ENCODE data around the gene EML5. TPM values are rescaled to one million over a fixed set of nuclear protein-coding genes. Genes with fewer than 3 reads are reported as not detected.

The EML5 gene
- total RNA-seq, 1 donor from 2014 or later = 1.5 TPM

DNA sequence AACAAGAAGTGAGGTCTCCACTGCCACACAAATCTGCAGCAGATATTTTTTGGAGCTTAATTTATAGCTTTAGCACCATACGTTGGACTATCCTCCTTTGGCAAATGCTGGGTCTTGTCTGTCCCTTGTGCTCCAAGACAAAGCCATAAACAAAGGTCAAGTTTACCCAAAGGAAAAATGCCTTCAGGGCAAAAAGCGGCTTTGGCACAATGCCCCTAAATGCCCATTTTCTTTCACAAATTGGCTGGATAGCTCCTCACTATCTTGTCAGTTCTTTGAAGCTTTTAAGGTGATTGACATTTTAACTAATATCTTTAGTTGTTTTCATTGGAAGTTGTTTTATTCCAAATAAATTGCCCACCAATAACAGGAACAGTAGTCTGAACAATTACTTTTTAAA is 59.6 kb downstream of the EML5 start:
- intact Hi-C loops (cut with micrococcal nuclease) = no loop called here

DNA sequence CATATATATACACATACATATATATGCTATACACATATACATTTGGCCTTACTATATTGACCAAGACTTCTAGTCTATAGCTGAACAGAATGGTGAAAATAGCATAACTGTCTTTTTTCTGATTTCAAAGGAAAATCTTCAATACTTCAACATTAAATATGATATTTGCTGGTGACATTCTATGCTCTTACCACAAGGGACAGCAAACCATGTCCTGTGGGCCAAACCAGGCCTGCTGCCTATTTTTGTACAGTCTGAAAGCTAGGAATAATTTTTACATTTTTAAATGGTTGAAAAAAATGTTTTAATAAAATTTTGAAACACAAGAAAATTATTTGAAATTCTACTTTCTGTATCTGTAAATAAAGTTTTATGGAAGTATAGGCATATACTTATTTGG is 63.6 kb downstream of the EML5 start:
- intact Hi-C loops (cut with micrococcal nuclease) = no loop called here

DNA sequence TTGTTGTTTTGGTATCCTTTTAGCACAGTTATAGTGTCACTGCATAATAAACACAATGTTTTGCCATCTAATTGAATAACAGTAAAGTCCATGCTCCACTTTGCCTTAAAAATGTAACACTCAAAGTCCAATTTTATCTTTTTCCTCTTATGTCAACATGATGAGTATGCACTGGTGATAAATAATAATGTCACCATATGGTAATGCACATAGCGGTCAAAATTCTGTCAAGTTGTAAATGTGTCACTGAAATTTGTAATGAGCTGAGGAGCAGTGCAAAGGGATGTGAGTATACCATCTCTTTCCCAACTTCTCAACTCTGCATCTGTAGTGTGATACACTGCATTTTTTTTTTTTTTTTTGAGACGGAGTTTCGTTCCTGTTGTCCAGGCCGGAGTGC is 65.7 kb downstream of the EML5 start:
- intact Hi-C loops (cut with micrococcal nuclease) = no loop called here

DNA sequence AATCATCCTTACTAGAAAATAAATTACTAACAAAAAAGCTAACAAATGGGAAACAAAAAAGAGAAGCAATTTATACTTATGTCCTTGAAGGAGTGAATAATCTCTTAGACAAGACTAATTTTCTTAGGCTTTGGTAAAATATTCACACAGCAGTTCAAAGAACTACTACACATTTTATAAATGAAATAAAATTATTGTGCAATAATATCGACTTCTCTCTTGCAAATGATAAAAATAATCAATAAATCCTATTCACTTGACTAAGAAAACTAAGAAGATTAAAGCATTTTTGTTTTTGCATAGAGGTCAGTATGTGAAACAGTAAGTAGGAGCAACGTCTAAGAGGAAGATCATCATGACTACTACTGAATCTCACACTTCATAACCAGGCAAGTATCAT is 82.0 kb downstream of the EML5 start:
- intact Hi-C loops (cut with micrococcal nuclease) = no loop called here

DNA sequence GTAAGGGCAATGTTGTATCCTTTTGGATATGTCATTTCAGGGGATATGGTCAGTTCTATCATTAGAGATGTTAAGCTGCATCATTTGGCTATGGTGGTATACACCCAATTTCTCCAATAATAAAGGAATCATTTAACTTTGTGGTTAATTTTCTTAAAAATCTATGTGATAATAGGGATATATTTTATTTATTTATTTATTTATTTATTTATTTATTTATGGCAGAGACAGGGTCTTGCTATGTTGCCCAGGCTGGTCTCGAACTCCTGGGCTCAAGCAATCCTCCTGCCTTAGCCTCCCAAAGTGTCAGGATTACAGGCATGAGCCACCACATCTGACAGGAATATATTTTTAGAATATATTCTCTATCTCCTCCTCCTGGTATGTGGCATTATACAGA is 85.7 kb downstream of the EML5 start:
- intact Hi-C loops (cut with micrococcal nuclease) = no loop called here

DNA sequence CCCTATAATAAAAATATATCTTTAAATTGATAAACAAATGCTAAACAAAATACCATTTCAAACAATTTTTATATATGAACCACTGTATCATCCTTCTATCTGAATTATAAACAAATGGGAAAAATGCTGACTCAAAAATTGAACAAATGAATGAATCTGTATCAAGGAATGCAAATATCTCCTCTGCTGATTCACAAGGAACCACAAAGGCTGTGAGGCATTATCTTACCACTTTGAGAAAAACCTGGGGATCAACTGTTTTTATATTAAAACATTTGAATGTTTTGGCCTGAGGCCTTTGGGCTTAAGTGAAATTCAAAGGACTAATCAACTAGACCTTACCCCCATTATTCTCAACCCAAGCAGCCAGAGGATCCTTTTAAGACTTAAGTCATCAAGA is 86.3 kb downstream of the EML5 start:
- intact Hi-C loops (cut with micrococcal nuclease) = no loop called here

DNA sequence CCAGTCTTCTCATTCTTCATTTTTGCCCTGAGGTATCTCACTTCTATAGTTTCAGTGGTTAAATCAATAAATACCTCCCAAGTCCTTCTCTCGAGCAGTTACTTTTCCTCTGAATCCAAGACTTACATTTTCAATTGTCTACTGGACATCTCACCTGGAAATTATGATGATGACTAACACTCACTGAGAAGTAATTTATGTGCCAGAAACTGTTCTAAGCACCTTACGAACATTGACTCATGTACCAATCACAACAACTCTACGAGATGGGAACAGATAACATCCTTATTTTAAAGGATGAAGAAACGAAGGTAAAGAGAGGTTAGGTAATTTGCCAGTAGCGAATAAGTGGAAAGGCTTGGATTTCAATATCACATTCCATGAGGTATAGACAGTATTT is 94.1 kb downstream of the EML5 start:
- intact Hi-C loops (cut with micrococcal nuclease) = no loop called here

DNA sequence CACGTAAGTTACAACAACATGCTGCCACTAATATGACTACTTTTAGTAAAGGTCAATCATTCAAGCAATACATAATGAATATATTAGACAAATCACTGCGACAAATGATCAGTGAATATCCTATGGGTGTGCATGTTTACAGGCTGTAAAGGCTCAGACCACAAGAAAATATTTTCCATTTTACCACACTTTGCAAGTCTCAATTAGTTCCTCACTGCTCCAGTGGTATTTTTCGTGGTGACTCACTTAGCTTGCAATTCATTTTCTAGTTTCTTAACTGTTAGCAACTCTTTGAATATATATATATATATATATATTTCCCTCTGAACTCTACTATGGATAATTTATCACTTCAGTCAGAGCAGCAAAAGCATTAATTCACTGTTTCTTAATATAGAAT is 96.9 kb downstream of the EML5 start:
- intact Hi-C loops (cut with micrococcal nuclease) = no loop called here

DNA sequence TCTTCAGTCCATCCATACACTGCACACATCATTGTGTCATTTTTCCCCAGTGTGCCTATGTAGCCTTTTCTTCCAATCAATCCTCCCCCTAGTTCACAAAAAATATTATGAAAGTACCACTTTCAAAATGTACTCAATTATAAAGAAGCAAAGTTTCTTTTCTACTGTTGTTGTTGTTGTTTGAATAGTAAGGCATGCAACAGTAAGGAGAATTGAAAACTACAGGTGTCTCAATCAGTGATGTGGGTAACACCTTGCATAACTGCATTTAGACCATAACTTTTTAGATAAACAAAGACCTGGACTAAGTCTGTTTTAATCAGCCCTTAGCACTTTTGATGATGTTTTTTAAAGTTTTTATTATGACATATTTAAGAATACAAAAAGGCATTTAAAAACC is 104.4 kb downstream of the EML5 start:
- intact Hi-C loops (cut with micrococcal nuclease) = no loop called here

DNA sequence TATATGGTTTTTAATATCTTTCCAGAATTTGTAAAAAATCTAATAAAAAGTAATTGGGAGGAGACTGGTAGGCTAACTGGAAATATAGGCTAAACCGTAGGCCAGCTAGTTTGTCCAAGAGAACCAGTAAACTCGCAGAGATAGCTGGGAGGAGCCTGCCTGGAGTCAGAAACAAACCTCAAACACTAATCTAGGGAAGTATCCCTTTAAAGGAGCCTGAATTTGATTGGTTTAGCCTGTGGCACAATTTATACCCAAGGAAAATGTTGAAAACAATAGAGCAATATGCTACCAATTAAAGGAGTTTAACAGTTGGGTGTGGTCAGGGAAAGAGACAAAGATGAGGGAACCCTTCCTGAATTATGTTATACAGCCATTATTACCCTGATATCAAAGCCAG is 109.6 kb downstream of the EML5 start:
- intact Hi-C loops (cut with micrococcal nuclease) = no loop called here

DNA sequence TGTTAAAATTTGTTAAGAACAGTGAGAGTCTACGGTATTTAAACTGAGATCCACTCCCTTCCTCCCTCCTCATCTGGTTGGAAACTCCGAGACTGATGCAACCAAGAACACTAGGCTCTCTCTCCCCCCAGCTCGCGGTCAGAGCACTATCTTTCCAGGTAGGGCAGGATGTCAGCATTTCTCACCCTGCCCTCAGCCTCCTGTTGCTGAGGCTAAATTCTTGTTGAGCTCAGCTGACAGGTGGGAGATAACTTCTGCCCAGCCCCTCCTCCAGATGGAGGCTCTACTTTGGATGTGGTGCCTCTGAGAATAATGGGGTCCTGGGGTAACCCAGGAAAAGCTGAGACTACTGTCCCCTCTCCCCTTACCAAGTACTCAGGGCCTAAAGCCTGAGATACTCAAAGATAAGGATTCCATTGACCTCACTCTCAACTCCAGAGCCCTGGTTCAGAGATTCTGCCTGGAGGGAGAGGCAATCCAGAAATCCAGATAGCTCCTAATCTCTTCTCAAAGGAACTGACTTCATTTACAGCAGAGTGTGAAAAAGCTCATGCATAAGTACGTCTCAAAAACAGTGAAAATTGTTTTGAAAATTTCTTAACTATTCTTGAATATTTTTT is 110.1 kb downstream of the EML5 start:
- intact Hi-C loops (cut with micrococcal nuclease) = no loop called here

DNA sequence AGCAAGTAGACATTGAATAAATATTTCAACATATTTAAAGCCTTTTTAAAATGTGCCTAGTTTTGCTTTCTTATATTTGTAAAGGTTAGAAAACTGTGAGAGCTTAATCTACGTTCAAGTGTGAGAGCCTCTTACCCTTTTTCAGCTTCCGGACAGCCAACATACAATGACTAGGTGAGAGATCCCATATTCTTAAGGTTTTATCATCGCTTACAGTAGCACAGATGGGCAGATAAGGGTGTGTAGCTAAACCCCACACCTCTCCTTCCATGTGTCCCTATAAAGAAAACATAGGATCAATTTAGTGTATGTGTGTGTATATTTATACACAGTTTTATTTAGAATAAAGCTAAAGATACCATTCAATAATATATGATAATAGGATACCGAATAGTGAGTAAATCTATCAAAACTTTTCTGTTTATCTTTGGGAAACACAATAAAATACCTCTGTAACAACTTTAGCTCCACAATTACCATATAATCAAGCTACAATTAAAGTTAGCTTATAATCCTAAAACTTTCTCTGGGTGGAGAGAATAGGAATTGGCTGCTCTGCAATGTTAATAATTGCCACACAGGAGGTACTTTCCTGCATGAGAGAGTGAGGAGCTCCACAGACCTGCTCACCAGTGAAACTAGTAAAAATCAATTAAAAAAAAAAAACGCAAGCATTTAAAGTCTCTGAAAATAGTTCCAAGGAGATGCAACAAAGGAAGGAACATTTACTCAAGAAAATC is 110.8 kb downstream of the EML5 start:
- intact Hi-C loops (cut with micrococcal nuclease) = no loop called here

DNA sequence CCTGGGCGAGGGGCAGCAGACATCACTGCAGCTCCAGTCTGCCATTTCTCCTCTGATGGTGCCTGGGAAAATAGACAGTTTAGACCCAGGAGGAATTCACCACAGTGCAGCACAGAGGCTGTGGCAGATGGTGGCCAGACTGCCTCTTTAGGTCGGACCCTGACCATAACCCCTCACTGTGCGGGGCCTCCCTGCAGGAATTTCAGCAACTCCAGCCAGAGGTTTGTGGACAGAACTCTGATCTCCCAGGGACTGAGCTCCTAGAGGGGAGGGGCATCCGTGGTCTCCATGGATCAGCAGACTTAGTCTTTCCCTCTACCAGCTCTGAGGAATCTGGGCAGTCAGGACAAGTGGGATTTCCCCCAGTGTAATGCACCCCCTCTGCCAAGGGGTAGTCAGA is 123.4 kb downstream of the EML5 start:
- intact Hi-C loops (cut with micrococcal nuclease) = loop anchor here (5.0 to 10.0 kb wide), 2 partner anchors 123 to 1245 kb away; partner anchors contain the start of gene EML5

DNA sequence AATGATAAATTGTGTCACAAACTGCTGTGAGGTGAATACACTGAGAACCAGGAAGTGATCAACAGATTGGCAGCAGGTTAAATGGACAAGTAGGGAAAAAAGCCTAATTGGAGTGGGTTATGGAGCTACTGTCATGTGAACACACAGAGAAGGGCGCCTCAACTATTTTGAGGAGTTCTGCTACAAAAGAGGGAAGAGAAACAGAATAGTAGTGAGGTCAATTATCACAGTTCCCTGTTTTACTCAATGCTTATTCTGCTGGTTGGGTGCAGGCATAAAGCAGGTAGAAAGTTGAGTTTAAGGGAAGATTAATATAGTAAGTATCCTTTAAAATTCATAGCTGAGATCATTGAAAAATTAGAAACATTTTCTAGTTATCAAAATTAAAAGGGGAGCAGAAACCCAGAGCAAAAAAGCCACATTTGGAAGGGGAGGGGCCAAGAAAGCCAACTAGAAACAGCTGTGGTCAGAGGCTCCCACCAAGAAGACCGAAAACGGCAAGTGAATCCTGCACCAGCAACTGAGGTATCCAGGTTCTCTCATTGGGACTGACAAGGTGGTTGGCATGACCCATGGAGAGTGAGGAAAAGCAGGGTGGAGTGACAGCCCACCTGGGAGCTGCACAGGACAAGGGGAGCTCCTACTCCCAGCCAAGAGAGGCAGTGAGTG is 124.2 kb downstream of the EML5 start:
- intact Hi-C loops (cut with micrococcal nuclease) = loop anchor here (5.0 to 10.0 kb wide), 2 partner anchors 124 to 1246 kb away; partner anchors contain the start of gene EML5

DNA sequence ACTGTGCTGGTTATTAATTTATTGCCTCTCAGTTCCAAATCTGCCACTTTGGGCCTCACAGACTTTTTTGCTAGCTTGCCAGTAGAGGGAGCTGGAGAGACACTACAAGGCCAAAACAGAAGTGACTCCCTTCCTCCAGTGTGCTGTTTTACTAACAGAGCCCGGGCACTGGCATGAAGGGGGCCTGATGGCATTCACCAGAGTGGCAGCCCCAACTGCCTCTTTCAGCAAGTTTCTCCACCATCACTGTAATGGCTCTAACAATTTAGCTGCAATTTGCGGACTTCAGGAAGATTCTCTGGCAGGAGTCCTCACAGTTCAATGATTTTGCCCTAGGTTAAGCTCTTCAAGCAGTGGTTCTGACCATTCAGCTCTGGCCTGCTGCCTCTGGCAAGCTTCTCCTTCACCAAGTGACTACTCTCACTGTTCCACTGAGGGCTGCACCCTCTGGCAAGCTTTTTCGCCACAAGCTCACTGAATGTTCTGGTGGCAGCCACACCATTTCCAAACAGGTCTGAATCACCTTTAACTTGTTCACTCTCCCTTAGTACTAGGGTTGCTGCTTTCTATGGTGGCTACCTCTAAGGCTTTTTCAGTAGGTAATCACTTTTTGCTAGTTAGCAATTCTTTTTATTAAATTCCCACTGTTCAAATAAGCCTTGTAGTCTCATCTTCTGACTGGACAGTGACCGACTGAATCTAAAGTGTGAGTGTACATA is 125.0 kb downstream of the EML5 start:
- intact Hi-C loops (cut with micrococcal nuclease) = loop anchor here (2.0 to 10.0 kb wide), 3 partner anchors 125 to 1247 kb away; partner anchors contain the start of gene EML5

DNA sequence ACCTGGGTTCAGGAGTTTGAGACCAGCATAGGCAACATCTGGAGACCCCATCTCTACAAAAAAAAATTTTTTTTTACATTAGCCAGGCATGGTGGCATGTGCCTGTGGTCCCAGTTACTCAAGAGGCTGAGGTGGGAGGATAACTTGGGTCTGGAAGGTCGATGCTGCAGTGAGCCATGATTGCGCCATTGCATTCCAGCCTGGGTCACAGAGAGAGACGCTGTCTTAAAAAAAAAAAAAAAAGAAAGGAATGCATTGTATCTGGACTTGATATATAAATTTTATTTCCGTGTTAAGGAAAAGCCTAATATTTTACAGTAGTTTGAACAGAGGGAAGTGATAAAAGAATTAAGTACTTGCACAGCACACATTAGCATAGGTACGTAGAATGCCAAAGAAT is 132.7 kb downstream of the EML5 start:
- intact Hi-C loops (cut with micrococcal nuclease) = loop anchor here (10.0 kb wide), 1 partner anchor 1255 kb away; no protein-coding TSS in a partner anchor

DNA sequence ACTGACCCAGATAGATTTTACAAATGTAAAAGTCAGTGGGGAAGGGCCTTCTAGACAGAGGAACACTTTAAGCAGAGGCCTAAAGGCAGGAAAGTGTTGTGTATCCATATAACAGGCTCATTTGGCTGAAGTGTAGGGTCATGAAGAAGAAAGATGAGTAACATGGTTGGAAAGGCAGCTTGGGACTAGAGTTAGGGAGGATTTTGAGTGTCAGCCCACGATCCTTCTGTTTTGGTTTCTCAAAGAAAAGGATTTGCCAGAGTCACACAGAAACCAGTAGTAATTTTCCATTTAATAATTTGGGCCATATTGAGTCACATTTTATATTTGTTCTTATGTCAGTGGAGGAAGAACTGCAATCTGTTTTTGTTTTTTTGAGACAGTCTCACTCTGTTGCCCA is 153.5 kb downstream of the EML5 start:
- intact Hi-C loops (cut with micrococcal nuclease) = no loop called here

DNA sequence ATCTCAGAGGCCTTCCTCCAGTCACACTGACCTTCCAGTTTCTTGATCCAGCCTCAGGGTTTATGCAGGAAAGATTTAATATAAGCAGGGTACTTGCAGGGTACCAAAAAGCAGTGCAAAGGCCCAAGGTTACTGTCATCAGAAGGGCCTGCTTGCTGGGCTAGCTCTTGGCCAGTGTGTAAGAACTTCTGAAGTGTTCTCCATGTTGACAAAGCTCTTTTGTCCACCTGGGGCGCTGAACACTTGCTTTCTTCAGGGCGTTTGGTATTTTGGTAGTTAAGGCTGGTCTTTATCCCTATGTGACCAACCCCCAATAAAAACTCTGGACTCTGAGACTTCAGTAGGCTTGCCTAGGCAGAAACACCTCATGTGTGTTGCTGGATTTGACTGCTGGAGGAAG is 160.2 kb downstream of the EML5 start:
- intact Hi-C loops (cut with micrococcal nuclease) = no loop called here

DNA sequence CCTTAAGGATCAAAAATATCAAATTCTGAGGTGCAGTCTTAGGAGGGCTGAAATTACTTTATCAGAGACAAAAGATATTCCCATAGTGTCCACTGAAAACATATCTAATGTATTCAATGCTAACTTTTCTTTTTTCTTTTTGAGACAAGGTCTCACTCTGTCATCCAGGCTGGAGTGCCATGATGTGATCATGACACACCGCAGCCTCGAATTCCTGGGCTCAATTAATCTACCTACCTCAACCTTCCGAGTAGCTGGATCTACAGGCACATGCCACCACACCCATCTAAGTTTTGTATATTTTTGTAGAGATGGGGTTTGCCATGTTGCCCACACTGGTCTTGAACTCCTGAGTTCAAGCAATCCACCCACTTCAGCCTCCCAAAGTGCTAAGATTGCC is 161.7 kb downstream of the EML5 start:
- intact Hi-C loops (cut with micrococcal nuclease) = no loop called here

DNA sequence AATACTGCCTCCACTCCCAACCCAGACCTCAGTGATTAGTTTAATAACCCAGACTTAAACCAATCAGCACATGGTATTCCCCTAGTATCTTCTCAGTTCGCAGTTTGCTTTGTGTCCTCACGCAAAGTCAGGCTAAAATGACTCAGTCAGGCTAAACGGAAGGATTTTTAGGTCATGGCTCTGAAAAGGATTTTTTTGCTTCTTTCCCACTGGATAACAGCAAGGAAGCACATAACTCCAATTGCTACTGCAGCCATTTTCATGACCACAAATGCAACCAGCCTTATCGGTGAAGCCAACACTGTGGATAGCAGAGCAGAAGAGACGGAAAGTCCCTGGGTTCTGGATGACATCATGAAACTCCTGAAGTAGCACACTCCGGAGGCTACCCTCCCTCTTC is 162.2 kb downstream of the EML5 start:
- intact Hi-C loops (cut with micrococcal nuclease) = no loop called here

DNA sequence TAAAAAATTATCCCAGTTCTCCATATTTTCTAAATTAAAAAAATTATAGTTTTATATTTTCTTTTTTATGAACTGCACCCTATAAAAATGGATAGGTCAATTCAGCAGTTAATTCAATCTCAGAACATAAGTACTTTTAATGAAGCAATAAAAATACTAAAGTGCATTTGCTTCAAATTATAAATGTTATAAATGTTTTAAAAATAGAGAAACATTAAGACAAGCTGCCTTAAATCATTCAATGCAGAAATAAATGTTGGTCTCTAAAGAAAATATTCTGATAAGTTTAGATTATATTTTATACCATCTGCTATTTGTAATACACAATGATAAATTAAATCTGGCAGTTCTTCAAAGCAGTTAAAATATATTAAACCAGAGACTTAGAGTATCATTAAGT is 164.3 kb downstream of the EML5 start:
- intact Hi-C loops (cut with micrococcal nuclease) = no loop called here

DNA sequence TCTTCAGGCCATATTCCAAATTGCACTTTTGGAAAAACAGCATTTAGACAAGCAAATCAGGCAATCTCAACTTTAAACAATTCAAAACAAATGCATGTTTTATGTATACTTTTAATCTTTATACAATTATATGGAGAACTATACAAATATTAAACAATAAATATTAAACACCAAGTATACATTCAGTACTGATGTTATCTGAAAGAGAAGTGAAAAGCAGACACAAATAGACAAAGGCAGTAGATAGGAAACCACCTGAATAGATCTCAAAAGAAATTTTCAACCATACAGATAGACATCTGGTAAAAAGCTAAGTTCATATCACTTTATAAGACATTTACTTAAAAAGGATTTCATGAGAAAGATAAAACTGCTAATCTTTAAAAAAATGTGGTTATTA is 164.7 kb downstream of the EML5 start:
- intact Hi-C loops (cut with micrococcal nuclease) = no loop called here
